SK-N-SH treated with all-trans-retinoic acid at 6 μM for 48 hours (cell line): ENCODE results near the gene TNS4.

Source experiments
- ATAC-seq: fragments of 200-7000 bp; cut with Tn5 transposase; 3 replicates; pipeline ENCODE4 v1.9.1; 2020; ENCODE audit warnings: mild to moderate bottlenecking, moderate library complexity
- ARNTL ChIP-seq: fragments of 450-650 bp; formaldehyde crosslinking; IDR thresholded peaks from 2 replicates; pipeline ENCODE4 v1.5.0; 2020; ENCODE audit warnings: low read depth, mild to moderate bottlenecking, moderate library complexity, borderline replicate concordance
- BACH2 ChIP-seq: fragments of 250-450 bp; sonication (Bioruptor Pico); IDR thresholded peaks from 2 replicates; pipeline ENCODE4 v1.9.0; 2021; ENCODE audit warnings: mild to moderate bottlenecking, borderline replicate concordance
- CSDC2 ChIP-seq: fragments of 250-450 bp; sonication (Bioruptor Pico); IDR thresholded peaks from 2 replicates; pipeline ENCODE4 v1.5.0; 2020; ENCODE audit warnings: mild to moderate bottlenecking, moderate library complexity
- ESRRG ChIP-seq: fragments of 250-450 bp; sonication (Bioruptor Pico); IDR thresholded peaks from 2 replicates; pipeline ENCODE4 v1.6.1; 2021; ENCODE audit warnings: mild to moderate bottlenecking
- GLIS3 ChIP-seq: fragments of 250-450 bp; sonication (Bioruptor Pico); IDR thresholded peaks from 2 replicates; pipeline ENCODE4 v1.5.0; 2020; ENCODE audit warnings: mild to moderate bottlenecking, moderate library complexity
- ISL1 ChIP-seq: fragments of 250-450 bp; sonication (Bioruptor Pico); IDR thresholded peaks from 2 replicates; pipeline ENCODE4 v2.1.2; 2022; ENCODE audit warnings: mild to moderate bottlenecking, moderate library complexity
- OSR1 ChIP-seq: fragments of 250-450 bp; sonication (Bioruptor Pico); IDR thresholded peaks from 2 replicates; pipeline ENCODE4 v1.8.0; 2022; ENCODE audit warnings: moderate library complexity, mild to moderate bottlenecking, inconsistent platforms
- PPARA ChIP-seq: fragments of 250-450 bp; sonication (Bioruptor Pico); IDR thresholded peaks from 2 replicates; pipeline ENCODE4 v1.5.0; 2020; ENCODE audit warnings: mild to moderate bottlenecking, borderline replicate concordance
- RARB ChIP-seq: fragments of 250-450 bp; sonication (Bioruptor Pico); IDR thresholded peaks from 2 replicates; pipeline ENCODE4 v1.8.0; 2021; ENCODE audit warnings: mild to moderate bottlenecking, moderate library complexity
- SNAI2 ChIP-seq: fragments of 250-450 bp; sonication (Bioruptor Pico); IDR thresholded peaks from 2 replicates; pipeline ENCODE4 v1.5.0; 2020; ENCODE audit warnings: mild to moderate bottlenecking, moderate library complexity
- TCF4 ChIP-seq: fragments of 250-450 bp; sonication (Bioruptor Pico); IDR thresholded peaks from 2 replicates; pipeline ENCODE4 v1.8.0; 2021; ENCODE audit warnings: mild to moderate bottlenecking, moderate library complexity, borderline replicate concordance
- TOX ChIP-seq: fragments of 250-450 bp; sonication (Bioruptor Pico); IDR thresholded peaks from 2 replicates; pipeline ENCODE4 v1.8.0; 2021; ENCODE audit warnings: mild to moderate bottlenecking, moderate library complexity, borderline replicate concordance
- ZC3H10 ChIP-seq: fragments of 250-450 bp; sonication (Bioruptor Pico); IDR thresholded peaks from 2 replicates; pipeline ENCODE4 v1.5.1; 2021; ENCODE audit warnings: mild to moderate bottlenecking, moderate library complexity
- ZFP3 ChIP-seq: fragments of 250-450 bp; sonication (Bioruptor Pico); IDR thresholded peaks from 2 replicates; pipeline ENCODE4 v1.5.0; 2020; ENCODE audit warnings: mild to moderate bottlenecking, moderate library complexity
- ZFP30 ChIP-seq: fragments of 450-650 bp; formaldehyde crosslinking; IDR thresholded peaks from 2 replicates; pipeline ENCODE4 v1.5.0; 2022; ENCODE audit warnings: mild to moderate bottlenecking, moderate library complexity
- ZNF565 ChIP-seq: fragments of 450-650 bp; formaldehyde crosslinking; conservative IDR thresholded peaks from 2 replicates; pipeline ENCODE4 v1.5.0; 2020; ENCODE audit warnings: low read depth, mild to moderate bottlenecking, moderate library complexity
- ZNF70 ChIP-seq: fragments of 450-650 bp; formaldehyde crosslinking; IDR thresholded peaks from 2 replicates; pipeline ENCODE4 v1.5.0; 2020; ENCODE audit warnings: mild to moderate bottlenecking, moderate library complexity
- ZNF8 ChIP-seq: fragments of 450-650 bp; formaldehyde crosslinking; IDR thresholded peaks from 2 replicates; pipeline ENCODE4 v1.5.0; 2020; ENCODE audit warnings: mild to moderate bottlenecking, moderate library complexity
- TF ChIP-seq, protein P1 (sequence below): fragments of 250-450 bp; sonication (Bioruptor Pico); IDR thresholded peaks from 2 replicates; pipeline ENCODE4 v1.5.1; 2020; ENCODE audit warnings: low read depth, mild to moderate bottlenecking, moderate library complexity
- TF ChIP-seq, protein P2 (sequence below): fragments of 250-450 bp; sonication (Bioruptor Pico); IDR thresholded peaks from 2 replicates; pipeline ENCODE4 v1.8.0; 2021; ENCODE audit warnings: low read depth, mild to moderate bottlenecking, moderate library complexity, borderline replicate concordance
- TF ChIP-seq, protein P3 (sequence below): fragments of 250-450 bp; sonication (Bioruptor Pico); IDR thresholded peaks from 2 replicates; pipeline ENCODE4 v1.8.0; 2020; ENCODE audit warnings: mild to moderate bottlenecking, moderate library complexity, borderline replicate concordance
- TF ChIP-seq, protein P4 (sequence below): fragments of 250-450 bp; sonication (Bioruptor Pico); IDR thresholded peaks from 2 replicates; pipeline ENCODE4 v1.5.1; 2021; ENCODE audit warnings: mild to moderate bottlenecking, moderate library complexity
- TF ChIP-seq, protein P5 (sequence below): fragments of 250-450 bp; sonication (Bioruptor Pico); IDR thresholded peaks from 2 replicates; pipeline ENCODE4 v1.5.0; 2020; ENCODE audit warnings: mild to moderate bottlenecking, moderate library complexity

TNS4 gene

DNA sequence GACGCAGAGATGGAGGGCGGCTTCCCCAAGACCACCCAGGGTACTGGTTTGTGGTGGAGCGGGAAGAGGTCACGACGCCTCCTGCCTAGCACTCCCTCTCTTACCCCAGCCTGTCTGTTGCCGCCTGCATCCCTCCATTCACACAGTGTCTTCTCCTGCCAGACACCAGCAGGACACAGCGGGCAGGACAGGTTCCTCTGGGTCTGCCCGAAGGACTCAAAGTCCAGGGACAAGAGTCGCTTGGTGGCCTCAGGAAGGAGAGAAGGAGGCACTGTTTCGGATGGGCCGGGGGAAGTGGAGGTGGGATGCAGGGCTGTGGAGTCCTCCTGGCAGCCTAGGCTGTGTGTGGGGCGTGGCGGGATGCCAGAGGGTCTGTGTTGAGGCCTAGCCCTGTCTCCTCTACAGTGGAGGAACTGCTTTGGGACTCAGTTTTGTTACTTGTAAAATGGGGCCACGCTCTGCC lies 19.6 kb upstream of the TNS4 start:
- no peak for ATAC-seq
- no peak for TF ChIP-seq CSDC2
- no peak for TF ChIP-seq BACH2 (CRISPR knock-in tag)
- no peak for TF ChIP-seq OSR1 (CRISPR knock-in tag)
- no peak for TF ChIP-seq ZNF565 (CRISPR knock-in tag)
- TF ChIP-seq, protein P1, sequence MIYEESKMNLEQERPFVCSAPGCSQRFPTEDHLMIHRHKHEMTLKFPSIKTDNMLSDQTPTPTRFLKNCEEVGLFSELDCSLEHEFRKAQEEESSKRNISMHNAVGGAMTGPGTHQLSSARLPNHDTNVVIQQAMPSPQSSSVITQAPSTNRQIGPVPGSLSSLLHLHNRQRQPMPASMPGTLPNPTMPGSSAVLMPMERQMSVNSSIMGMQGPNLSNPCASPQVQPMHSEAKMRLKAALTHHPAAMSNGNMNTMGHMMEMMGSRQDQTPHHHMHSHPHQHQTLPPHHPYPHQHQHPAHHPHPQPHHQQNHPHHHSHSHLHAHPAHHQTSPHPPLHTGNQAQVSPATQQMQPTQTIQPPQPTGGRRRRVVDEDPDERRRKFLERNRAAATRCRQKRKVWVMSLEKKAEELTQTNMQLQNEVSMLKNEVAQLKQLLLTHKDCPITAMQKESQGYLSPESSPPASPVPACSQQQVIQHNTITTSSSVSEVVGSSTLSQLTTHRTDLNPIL (CRISPR knock-in tag) = no peak
- TF ChIP-seq ESRRG = no peak
- no peak for TF ChIP-seq TCF4 (CRISPR knock-in tag)
- TF ChIP-seq RARB (CRISPR knock-in tag) = no peak
- TF ChIP-seq ZNF8 = no peak
- no peak for TF ChIP-seq ZNF70 (CRISPR knock-in tag)
- TF ChIP-seq ZC3H10 (CRISPR knock-in tag) = no peak
- TF ChIP-seq ARNTL (CRISPR knock-in tag) = no peak

DNA sequence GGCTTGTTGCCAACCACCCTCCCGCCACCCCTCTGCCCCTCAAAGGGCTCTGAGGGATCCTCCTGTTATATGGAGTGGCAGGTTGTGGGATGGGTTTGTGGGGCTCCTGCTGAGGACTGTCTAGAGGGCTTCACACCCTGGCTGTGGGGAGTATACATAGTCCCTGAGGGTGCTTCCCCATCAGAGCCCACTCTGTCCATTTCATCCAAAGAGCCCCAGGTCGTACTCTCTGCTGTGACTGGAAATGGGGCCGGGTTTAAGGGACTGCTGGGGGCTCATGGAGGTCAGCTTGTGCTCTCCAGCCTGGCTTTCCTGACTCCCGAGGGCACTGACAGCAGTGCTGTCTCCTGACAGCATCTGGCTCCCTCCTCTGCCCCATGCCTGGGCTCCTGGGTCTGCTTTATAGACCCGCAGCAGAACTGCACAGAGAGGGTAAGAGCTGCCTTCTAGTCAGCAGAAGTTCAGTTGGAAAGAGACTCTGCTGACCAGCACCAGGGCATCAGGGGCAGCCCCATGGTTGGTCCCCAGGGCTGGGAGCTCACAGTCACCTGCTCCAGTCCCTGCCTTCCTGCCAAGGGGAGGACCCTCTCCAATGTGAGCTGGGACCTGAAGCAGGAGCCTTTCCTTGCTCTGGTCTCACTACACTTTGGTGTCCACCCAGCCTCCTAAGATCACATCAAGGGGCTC lies 17.8 kb upstream of the TNS4 start:
- no peak for ATAC-seq
- TF ChIP-seq, protein P2, sequence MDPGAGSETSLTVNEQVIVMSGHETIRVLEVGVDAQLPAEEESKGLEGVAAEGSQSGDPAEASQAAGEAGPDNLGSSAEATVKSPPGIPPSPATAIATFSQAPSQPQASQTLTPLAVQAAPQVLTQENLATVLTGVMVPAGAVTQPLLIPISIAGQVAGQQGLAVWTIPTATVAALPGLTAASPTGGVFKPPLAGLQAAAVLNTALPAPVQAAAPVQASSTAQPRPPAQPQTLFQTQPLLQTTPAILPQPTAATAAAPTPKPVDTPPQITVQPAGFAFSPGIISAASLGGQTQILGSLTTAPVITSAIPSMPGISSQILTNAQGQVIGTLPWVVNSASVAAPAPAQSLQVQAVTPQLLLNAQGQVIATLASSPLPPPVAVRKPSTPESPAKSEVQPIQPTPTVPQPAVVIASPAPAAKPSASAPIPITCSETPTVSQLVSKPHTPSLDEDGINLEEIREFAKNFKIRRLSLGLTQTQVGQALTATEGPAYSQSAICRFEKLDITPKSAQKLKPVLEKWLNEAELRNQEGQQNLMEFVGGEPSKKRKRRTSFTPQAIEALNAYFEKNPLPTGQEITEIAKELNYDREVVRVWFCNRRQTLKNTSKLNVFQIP (CRISPR knock-in tag) = no peak
- TF ChIP-seq ZFP3 (CRISPR knock-in tag) (no peak), ARNTL (CRISPR knock-in tag) (no peak), BACH2 (CRISPR knock-in tag) (no peak), OSR1 (CRISPR knock-in tag) (no peak), PPARA (CRISPR knock-in tag) (no peak), ZFP30 (no peak), ESRRG (no peak), ZNF70 (CRISPR knock-in tag) (no peak), GLIS3 (no peak), ISL1 (CRISPR knock-in tag) (no peak), ZNF565 (CRISPR knock-in tag) (no peak), ZNF8 (no peak)
- TF ChIP-seq, protein P3, sequence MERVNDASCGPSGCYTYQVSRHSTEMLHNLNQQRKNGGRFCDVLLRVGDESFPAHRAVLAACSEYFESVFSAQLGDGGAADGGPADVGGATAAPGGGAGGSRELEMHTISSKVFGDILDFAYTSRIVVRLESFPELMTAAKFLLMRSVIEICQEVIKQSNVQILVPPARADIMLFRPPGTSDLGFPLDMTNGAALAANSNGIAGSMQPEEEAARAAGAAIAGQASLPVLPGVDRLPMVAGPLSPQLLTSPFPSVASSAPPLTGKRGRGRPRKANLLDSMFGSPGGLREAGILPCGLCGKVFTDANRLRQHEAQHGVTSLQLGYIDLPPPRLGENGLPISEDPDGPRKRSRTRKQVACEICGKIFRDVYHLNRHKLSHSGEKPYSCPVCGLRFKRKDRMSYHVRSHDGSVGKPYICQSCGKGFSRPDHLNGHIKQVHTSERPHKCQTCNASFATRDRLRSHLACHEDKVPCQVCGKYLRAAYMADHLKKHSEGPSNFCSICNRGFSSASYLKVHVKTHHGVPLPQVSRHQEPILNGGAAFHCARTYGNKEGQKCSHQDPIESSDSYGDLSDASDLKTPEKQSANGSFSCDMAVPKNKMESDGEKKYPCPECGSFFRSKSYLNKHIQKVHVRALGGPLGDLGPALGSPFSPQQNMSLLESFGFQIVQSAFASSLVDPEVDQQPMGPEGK (CRISPR knock-in tag) = no peak
- TF ChIP-seq, protein P4, sequence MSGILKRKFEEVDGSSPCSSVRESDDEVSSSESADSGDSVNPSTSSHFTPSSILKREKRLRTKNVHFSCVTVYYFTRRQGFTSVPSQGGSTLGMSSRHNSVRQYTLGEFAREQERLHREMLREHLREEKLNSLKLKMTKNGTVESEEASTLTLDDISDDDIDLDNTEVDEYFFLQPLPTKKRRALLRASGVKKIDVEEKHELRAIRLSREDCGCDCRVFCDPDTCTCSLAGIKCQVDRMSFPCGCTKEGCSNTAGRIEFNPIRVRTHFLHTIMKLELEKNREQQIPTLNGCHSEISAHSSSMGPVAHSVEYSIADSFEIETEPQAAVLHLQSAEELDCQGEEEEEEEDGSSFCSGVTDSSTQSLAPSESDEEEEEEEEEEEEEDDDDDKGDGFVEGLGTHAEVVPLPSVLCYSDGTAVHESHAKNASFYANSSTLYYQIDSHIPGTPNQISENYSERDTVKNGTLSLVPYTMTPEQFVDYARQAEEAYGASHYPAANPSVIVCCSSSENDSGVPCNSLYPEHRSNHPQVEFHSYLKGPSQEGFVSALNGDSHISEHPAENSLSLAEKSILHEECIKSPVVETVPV (CRISPR knock-in tag) = no peak

DNA sequence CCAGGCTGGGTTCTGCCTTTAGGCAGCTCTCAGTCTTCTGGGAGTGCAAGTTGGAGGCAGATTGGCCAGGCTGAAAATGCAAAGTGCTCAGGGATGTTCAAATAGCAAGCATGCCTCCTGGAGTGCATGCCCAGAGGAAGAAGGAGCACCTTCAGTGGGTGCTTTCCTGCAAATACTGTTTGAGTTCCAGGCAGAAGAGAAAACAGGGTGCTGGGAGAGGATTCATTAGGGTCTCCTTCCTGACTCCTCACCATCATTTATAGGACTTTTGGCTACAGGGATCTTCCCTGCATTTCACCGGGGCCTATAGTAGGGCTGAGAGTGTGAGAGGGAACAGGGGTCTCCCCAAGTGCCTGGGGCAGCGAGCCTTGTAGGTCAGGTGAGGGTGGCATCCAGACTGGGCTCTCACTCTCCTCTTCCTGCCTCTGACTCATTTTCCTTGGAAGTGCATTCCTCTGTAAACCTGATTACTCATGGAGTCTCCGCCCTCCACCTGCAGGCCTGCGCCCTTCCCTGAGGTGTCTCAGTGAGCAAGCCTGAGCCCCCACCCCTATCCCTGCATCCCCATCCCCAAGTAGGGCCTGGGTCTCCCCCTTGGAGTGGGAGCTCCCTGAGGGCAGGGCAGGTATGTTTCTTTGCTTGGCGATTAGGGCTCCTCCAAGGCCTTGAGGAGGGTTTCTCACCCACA lies 17.1 kb upstream of the TNS4 start:
- ATAC-seq = peak; percentile 14; the same call in 2 of the 3 replicates
- TF ChIP-seq GLIS3 = no peak
- TF ChIP-seq, protein P5, sequence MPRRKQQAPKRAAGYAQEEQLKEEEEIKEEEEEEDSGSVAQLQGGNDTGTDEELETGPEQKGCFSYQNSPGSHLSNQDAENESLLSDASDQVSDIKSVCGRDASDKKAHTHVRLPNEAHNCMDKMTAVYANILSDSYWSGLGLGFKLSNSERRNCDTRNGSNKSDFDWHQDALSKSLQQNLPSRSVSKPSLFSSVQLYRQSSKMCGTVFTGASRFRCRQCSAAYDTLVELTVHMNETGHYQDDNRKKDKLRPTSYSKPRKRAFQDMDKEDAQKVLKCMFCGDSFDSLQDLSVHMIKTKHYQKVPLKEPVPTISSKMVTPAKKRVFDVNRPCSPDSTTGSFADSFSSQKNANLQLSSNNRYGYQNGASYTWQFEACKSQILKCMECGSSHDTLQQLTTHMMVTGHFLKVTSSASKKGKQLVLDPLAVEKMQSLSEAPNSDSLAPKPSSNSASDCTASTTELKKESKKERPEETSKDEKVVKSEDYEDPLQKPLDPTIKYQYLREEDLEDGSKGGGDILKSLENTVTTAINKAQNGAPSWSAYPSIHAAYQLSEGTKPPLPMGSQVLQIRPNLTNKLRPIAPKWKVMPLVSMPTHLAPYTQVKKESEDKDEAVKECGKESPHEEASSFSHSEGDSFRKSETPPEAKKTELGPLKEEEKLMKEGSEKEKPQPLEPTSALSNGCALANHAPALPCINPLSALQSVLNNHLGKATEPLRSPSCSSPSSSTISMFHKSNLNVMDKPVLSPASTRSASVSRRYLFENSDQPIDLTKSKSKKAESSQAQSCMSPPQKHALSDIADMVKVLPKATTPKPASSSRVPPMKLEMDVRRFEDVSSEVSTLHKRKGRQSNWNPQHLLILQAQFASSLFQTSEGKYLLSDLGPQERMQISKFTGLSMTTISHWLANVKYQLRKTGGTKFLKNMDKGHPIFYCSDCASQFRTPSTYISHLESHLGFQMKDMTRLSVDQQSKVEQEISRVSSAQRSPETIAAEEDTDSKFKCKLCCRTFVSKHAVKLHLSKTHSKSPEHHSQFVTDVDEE (CRISPR knock-in tag) = no peak
- no peak for TF ChIP-seq PPARA (CRISPR knock-in tag)
- no peak for TF ChIP-seq ZNF70 (CRISPR knock-in tag)
- no peak for TF ChIP-seq SNAI2 (CRISPR knock-in tag)
- no peak for TF ChIP-seq CSDC2
- TF ChIP-seq OSR1 (CRISPR knock-in tag) = no peak
- TF ChIP-seq, protein P2 (CRISPR knock-in tag) = no peak
- TF ChIP-seq ZFP3 (CRISPR knock-in tag) = no peak
- TF ChIP-seq ESRRG = no peak
- no peak for TF ChIP-seq BACH2 (CRISPR knock-in tag)
- TF ChIP-seq, protein P3 (CRISPR knock-in tag) = no peak
- no peak for TF ChIP-seq ISL1 (CRISPR knock-in tag)
- no peak for TF ChIP-seq TOX
